ENCODE data around the gene IGFBP5. TPM values are rescaled to one million over a fixed set of nuclear protein-coding genes. Genes with fewer than 3 reads are reported as not detected.

The IGFBP5 gene
- total and polyA plus RNA-seq, 10 of the 15 experiments (the other 5 are each of a cell fraction or from before 2014, with no cell fraction given), result 2.8 TPM; not detected in 9

DNA sequence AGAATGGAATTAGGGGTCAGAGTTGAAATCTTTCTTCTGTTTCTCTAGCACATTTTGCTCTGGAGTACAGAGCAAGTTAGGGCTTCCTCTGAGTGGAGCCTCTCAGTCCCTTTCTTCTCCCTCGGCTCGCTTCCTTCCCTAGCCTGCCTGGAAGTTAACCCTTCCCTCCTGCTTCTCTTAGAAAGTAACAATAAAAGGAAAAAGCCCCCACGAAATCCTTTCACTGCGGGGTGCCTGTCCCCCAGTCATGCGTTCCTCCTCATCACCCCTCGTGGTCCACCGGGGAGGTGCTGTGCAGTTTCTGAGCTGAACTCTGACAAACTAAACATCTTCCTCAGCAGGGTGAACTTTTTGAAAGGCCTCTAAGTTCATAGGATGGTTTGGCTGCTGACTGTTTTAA lies 60.2 kb downstream of the IGFBP5 start (continued):
- no peak for TF ChIP-seq NBN (IDR thresholded peaks at IDR 0.05)
- no peak for TF ChIP-seq EZH2 (IDR thresholded peaks at IDR 0.05; ENCODE audit: borderline replicate concordance, control insufficient read depth, low read depth, low read length)
- TF ChIP-seq SIN3A (IDR thresholded peaks at IDR 0.05; ENCODE audit: low read depth, low read length), result no peak
- TF ChIP-seq, protein P1, sequence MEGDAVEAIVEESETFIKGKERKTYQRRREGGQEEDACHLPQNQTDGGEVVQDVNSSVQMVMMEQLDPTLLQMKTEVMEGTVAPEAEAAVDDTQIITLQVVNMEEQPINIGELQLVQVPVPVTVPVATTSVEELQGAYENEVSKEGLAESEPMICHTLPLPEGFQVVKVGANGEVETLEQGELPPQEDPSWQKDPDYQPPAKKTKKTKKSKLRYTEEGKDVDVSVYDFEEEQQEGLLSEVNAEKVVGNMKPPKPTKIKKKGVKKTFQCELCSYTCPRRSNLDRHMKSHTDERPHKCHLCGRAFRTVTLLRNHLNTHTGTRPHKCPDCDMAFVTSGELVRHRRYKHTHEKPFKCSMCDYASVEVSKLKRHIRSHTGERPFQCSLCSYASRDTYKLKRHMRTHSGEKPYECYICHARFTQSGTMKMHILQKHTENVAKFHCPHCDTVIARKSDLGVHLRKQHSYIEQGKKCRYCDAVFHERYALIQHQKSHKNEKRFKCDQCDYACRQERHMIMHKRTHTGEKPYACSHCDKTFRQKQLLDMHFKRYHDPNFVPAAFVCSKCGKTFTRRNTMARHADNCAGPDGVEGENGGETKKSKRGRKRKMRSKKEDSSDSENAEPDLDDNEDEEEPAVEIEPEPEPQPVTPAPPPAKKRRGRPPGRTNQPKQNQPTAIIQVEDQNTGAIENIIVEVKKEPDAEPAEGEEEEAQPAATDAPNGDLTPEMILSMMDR (IDR thresholded peaks at IDR 0.05 in 2 of 3, conservative IDR thresholded peaks at IDR 0.05 in 1 of 3; ENCODE audit: control insufficient read depth in 2 of 3, extremely low read depth in 1 of 3, insufficient read depth in 1 of 3, low read depth in 3 of 3, low read length in 3 of 3), result no peak
- no peak for TF ChIP-seq TCF12 (IDR thresholded peaks at IDR 0.05; ENCODE audit: low read depth, low read length)
- no peak for TF ChIP-seq SRF (IDR thresholded peaks at IDR 0.05; ENCODE audit: low read depth in 2 of 2, low read length in 2 of 2)
- TF ChIP-seq, protein P2, sequence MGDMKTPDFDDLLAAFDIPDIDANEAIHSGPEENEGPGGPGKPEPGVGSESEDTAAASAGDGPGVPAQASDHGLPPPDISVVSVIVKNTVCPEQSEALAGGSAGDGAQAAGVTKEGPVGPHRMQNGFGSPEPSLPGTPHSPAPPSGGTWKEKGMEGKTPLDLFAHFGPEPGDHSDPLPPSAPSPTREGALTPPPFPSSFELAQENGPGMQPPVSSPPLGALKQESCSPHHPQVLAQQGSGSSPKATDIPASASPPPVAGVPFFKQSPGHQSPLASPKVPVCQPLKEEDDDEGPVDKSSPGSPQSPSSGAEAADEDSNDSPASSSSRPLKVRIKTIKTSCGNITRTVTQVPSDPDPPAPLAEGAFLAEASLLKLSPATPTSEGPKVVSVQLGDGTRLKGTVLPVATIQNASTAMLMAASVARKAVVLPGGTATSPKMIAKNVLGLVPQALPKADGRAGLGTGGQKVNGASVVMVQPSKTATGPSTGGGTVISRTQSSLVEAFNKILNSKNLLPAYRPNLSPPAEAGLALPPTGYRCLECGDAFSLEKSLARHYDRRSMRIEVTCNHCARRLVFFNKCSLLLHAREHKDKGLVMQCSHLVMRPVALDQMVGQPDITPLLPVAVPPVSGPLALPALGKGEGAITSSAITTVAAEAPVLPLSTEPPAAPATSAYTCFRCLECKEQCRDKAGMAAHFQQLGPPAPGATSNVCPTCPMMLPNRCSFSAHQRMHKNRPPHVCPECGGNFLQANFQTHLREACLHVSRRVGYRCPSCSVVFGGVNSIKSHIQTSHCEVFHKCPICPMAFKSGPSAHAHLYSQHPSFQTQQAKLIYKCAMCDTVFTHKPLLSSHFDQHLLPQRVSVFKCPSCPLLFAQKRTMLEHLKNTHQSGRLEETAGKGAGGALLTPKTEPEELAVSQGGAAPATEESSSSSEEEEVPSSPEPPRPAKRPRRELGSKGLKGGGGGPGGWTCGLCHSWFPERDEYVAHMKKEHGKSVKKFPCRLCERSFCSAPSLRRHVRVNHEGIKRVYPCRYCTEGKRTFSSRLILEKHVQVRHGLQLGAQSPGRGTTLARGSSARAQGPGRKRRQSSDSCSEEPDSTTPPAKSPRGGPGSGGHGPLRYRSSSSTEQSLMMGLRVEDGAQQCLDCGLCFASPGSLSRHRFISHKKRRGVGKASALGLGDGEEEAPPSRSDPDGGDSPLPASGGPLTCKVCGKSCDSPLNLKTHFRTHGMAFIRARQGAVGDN (IDR thresholded peaks at IDR 0.05), result no peak
- TF ChIP-seq RB1 (IDR thresholded peaks at IDR 0.05; ENCODE audit: borderline replicate concordance), result no peak
- TF ChIP-seq YBX1 (IDR thresholded peaks at IDR 0.05), result no peak
- TF ChIP-seq, protein P3, sequence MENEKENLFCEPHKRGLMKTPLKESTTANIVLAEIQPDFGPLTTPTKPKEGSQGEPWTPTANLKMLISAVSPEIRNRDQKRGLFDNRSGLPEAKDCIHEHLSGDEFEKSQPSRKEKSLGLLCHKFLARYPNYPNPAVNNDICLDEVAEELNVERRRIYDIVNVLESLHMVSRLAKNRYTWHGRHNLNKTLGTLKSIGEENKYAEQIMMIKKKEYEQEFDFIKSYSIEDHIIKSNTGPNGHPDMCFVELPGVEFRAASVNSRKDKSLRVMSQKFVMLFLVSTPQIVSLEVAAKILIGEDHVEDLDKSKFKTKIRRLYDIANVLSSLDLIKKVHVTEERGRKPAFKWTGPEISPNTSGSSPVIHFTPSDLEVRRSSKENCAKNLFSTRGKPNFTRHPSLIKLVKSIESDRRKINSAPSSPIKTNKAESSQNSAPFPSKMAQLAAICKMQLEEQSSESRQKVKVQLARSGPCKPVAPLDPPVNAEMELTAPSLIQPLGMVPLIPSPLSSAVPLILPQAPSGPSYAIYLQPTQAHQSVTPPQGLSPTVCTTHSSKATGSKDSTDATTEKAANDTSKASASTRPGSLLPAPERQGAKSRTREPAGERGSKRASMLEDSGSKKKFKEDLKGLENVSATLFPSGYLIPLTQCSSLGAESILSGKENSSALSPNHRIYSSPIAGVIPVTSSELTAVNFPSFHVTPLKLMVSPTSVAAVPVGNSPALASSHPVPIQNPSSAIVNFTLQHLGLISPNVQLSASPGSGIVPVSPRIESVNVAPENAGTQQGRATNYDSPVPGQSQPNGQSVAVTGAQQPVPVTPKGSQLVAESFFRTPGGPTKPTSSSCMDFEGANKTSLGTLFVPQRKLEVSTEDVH (IDR thresholded peaks at IDR 0.05; ENCODE audit: low read depth, partially characterized antibody), result no peak
- TF ChIP-seq POLR2AphosphoS2 (IDR thresholded peaks at IDR 0.05; ENCODE audit: low read depth, low read length), result no peak
- TF ChIP-seq EED (IDR thresholded peaks at IDR 0.05; ENCODE audit: low read depth), result no peak
- TF ChIP-seq, protein P4, sequence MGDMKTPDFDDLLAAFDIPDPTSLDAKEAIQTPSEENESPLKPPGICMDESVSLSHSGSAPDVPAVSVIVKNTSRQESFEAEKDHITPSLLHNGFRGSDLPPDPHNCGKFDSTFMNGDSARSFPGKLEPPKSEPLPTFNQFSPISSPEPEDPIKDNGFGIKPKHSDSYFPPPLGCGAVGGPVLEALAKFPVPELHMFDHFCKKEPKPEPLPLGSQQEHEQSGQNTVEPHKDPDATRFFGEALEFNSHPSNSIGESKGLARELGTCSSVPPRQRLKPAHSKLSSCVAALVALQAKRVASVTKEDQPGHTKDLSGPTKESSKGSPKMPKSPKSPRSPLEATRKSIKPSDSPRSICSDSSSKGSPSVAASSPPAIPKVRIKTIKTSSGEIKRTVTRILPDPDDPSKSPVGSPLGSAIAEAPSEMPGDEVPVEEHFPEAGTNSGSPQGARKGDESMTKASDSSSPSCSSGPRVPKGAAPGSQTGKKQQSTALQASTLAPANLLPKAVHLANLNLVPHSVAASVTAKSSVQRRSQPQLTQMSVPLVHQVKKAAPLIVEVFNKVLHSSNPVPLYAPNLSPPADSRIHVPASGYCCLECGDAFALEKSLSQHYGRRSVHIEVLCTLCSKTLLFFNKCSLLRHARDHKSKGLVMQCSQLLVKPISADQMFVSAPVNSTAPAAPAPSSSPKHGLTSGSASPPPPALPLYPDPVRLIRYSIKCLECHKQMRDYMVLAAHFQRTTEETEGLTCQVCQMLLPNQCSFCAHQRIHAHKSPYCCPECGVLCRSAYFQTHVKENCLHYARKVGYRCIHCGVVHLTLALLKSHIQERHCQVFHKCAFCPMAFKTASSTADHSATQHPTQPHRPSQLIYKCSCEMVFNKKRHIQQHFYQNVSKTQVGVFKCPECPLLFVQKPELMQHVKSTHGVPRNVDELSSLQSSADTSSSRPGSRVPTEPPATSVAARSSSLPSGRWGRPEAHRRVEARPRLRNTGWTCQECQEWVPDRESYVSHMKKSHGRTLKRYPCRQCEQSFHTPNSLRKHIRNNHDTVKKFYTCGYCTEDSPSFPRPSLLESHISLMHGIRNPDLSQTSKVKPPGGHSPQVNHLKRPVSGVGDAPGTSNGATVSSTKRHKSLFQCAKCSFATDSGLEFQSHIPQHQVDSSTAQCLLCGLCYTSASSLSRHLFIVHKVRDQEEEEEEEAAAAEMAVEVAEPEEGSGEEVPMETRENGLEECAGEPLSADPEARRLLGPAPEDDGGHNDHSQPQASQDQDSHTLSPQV (IDR thresholded peaks at IDR 0.05), result no peak

Measured in GM12878 (cell line).